HG02759 (cell line): ENCODE data around the gene KCNIP4.

Experiments
- ATAC-seq: cut with Tn5 transposase; IDR thresholded peaks from one replicate; pipeline ENCODE4 v1.9.1; 2021; ENCODE audit warnings: mild to moderate bottlenecking, moderate library complexity; ENCODE audit not compliant: unreplicated experiment

Gene KCNIP4

GRCh38 chr4:20696815-20697214, 1251.8 kb downstream of the KCNIP4 start:
- ATAC-seq, result no peak

- no peak for ATAC-seq
Measured at GRCh38 chr4:20687864-20688263, 1260.7 kb downstream of the KCNIP4 start.

- no peak for ATAC-seq
Measured at GRCh38 chr4:20684852-20685763, 1263.5 kb downstream of the KCNIP4 start.

GRCh38 chr4:20683766-20684165, 1264.8 kb downstream of the KCNIP4 start:
- no peak for ATAC-seq

- no peak for ATAC-seq
Measured at GRCh38 chr4:20682853-20683252, 1265.7 kb downstream of the KCNIP4 start.

- ATAC-seq, result no peak
Measured at GRCh38 chr4:20681271-20681670, 1267.3 kb downstream of the KCNIP4 start.

- ATAC-seq, result no peak
Measured at GRCh38 chr4:20680736-20681135, 1267.8 kb downstream of the KCNIP4 start.

GRCh38 chr4:20679951-20680350, 1268.6 kb downstream of the KCNIP4 start:
- no peak for ATAC-seq
